ENCODE measurements around the gene ARHGAP15. TPM values are rescaled to one million over a fixed set of nuclear protein-coding genes. Genes with fewer than 3 reads are reported as not detected.

The ARHGAP15 gene
- polyA plus RNA-seq, 1 donor, result 16.4 TPM

GRCh38 chr2:143564419-143564818 is 435.2 kb downstream of the ARHGAP15 start:
- WGBS (ENCODE audit: insufficient coverage, low lambda C conversion rate), result 90% methylated on average over 1 of the region's 2 CpGs
- Histone ChIP-seq H3K27me3 (ENCODE audit: control insufficient read depth, insufficient read depth, low read length) (no peaks in the 10 kb centered on the region), H3K36me3 (ENCODE audit: control insufficient read depth, insufficient read depth, low read length) (no peaks in the 10 kb centered on the region), H3K4me1 (ENCODE audit: control insufficient read depth, insufficient read depth, low read length) (no peaks in the 10 kb centered on the region), H3K4me3 (ENCODE audit: low read length) (no peak overlapping the region), H3K27ac (ENCODE audit: low read length) (no peak overlapping the region), H3K9me3 (ENCODE audit: control insufficient read depth, low read depth, low read length) (no peaks in the 10 kb centered on the region)
- no peak for DNase-seq

DNA sequence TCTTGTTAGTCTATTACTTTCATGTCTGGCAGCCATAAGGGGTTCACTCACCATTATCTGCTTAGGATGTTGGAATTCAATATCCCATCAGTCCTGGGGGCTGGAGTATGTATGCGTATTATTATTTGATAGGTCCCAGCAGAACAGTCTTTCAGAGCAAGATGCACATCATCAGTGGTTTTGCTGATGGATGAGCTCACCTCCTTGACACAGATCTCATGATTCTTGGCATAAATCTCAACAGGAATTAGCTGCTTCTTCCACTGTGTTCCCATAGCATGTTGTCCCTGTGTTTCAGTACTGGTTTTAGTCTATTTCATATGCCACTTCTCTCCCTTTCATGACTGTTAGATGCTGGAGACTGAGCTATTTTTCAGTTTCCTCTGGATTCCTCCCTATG is 442.5 kb downstream of the ARHGAP15 start:
- no CpG with 5 or more reads among the region's 1 CpG for WGBS (ENCODE audit: insufficient coverage, low lambda C conversion rate)
- no peaks in the 10 kb centered on the region for H3K27me3 ChIP-seq (ENCODE audit: control insufficient read depth, insufficient read depth, low read length)
- no peak overlapping the region for H3K4me3 ChIP-seq (ENCODE audit: low read length)
- no peaks in the 10 kb centered on the region for H3K9me3 ChIP-seq (ENCODE audit: control insufficient read depth, low read depth, low read length)
- H3K4me1 ChIP-seq (ENCODE audit: control insufficient read depth, insufficient read depth, low read length), result no peaks in the 10 kb centered on the region
- H3K27ac ChIP-seq (ENCODE audit: low read length), result no peak overlapping the region
- DNase-seq, result no peak
- H3K36me3 ChIP-seq (ENCODE audit: control insufficient read depth, insufficient read depth, low read length), result no peaks in the 10 kb centered on the region

DNA sequence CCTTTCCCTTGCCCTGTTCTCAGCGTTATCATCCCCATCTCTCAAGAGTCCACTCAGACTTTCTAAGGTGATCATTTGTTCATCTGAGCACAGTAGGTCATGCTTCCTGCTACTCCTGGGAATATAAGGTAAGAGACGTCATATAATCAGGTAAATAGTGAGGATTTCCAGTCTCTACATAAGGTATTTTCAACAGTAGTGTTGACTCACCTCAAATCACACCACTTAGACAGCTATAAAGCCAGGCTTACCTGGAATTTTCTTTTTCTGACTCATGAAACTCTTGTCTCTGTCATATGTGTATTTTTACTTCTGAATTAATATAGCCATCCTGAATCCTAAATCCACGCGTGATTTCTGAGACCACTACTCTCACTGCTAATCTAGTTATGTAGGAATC is 443.2 kb downstream of the ARHGAP15 start:
- DNase-seq, result no peak
- Histone ChIP-seq H3K27ac (ENCODE audit: low read length) (no peak overlapping the region), H3K27me3 (ENCODE audit: control insufficient read depth, insufficient read depth, low read length) (no peaks in the 10 kb centered on the region), H3K9me3 (ENCODE audit: control insufficient read depth, low read depth, low read length) (no peaks in the 10 kb centered on the region), H3K36me3 (ENCODE audit: control insufficient read depth, insufficient read depth, low read length) (no peaks in the 10 kb centered on the region), H3K4me3 (ENCODE audit: low read length) (no peak overlapping the region), H3K4me1 (ENCODE audit: control insufficient read depth, insufficient read depth, low read length) (no peaks in the 10 kb centered on the region)
- WGBS (ENCODE audit: insufficient coverage, low lambda C conversion rate), result 88% methylated on average over 4 of the region's 4 CpGs

GRCh38 chr2:143574069-143574468 is 444.9 kb downstream of the ARHGAP15 start:
- H3K27ac ChIP-seq (ENCODE audit: low read length), result no peak overlapping the region
- WGBS (ENCODE audit: insufficient coverage, low lambda C conversion rate), result no CpG with 5 or more reads among the region's 1 CpG
- no peaks in the 10 kb centered on the region for H3K4me1 ChIP-seq (ENCODE audit: control insufficient read depth, insufficient read depth, low read length)
- H3K36me3 ChIP-seq (ENCODE audit: control insufficient read depth, insufficient read depth, low read length), result no peaks in the 10 kb centered on the region
- H3K27me3 ChIP-seq (ENCODE audit: control insufficient read depth, insufficient read depth, low read length), result no peaks in the 10 kb centered on the region
- DNase-seq, result no peak
- no peaks in the 10 kb centered on the region for H3K9me3 ChIP-seq (ENCODE audit: control insufficient read depth, low read depth, low read length)
- no peak overlapping the region for H3K4me3 ChIP-seq (ENCODE audit: low read length)

DNA sequence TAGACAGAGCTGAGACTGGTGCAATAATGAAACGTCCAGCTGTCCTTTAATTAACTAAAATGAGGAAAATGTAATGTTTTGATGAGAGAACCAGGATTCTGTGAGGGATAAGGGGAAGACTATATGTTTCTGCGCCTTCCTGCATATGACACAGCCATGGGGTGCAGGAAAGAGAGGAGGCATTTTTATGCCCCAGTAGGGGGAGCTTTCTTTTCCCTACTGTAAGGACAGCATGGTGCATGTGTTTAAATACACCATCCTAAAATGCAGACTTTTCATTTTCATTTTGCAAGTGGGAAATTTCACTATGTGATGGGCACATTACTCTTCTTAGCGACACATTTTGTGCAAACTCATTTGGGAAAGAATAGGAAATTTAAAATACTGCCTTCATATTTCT is 446.1 kb downstream of the ARHGAP15 start:
- H3K27ac ChIP-seq (ENCODE audit: low read length), result no peak overlapping the region
- H3K4me3 ChIP-seq (ENCODE audit: low read length), result no peak overlapping the region
- no peak for DNase-seq
- no peaks in the 10 kb centered on the region for H3K36me3 ChIP-seq (ENCODE audit: control insufficient read depth, insufficient read depth, low read length)
- no peaks in the 10 kb centered on the region for H3K4me1 ChIP-seq (ENCODE audit: control insufficient read depth, insufficient read depth, low read length)
- no peaks in the 10 kb centered on the region for H3K9me3 ChIP-seq (ENCODE audit: control insufficient read depth, low read depth, low read length)
- H3K27me3 ChIP-seq (ENCODE audit: control insufficient read depth, insufficient read depth, low read length), result no peaks in the 10 kb centered on the region
- WGBS (ENCODE audit: insufficient coverage, low lambda C conversion rate), result 100% methylated on average over 1 of the region's 3 CpGs

DNA sequence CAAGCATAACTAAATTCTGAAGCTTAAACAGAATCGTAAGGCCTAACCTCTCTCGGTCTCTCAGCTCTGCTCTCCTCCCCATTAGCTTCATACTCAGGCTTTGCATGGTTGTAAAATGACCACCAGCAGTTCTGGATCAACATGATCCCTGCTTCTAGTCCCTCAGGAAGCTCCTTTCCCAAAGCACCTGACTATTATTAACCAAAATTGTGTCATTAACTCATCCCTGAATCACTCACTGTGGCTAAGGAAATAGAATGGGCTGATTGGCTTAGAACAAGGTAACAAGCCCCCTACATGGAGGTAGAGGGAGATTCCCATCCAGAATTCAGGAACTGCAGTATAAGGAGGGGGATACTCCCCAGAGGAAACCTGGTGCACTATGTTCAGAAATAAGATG is 448.3 kb downstream of the ARHGAP15 start:
- no CpG with 5 or more reads among the region's 2 CpGs for WGBS (ENCODE audit: insufficient coverage, low lambda C conversion rate)
- Histone ChIP-seq H3K36me3 (ENCODE audit: control insufficient read depth, insufficient read depth, low read length) (no peaks in the 10 kb centered on the region), H3K9me3 (ENCODE audit: control insufficient read depth, low read depth, low read length) (no peaks in the 10 kb centered on the region)

DNA sequence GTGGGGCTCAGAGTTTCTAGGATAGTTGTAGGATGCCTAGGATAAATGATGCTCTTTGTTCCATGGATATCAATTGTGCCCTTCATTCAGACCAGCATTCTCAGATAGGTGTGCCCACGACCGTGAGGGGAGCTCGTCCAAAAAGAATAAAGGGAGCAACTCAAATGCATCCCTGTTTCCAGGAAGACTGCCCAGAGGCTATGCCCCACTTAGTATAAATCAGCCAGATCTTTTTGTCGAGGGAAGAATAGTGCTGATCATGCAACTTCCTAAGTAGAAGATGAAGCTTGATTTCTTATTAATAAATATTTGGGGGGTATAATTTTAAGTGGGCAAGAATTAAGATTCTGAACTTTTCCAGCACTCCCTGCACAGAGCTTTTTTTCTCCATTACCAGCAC is 450.2 kb downstream of the ARHGAP15 start:
- no peak overlapping the region for H3K4me3 ChIP-seq (ENCODE audit: low read length)
- H3K9me3 ChIP-seq (ENCODE audit: control insufficient read depth, low read depth, low read length), result no peaks in the 10 kb centered on the region
- H3K27ac ChIP-seq (ENCODE audit: low read length), result no peak overlapping the region
- H3K27me3 ChIP-seq (ENCODE audit: control insufficient read depth, insufficient read depth, low read length), result no peaks in the 10 kb centered on the region
- H3K36me3 ChIP-seq (ENCODE audit: control insufficient read depth, insufficient read depth, low read length), result no peaks in the 10 kb centered on the region
- no peaks in the 10 kb centered on the region for H3K4me1 ChIP-seq (ENCODE audit: control insufficient read depth, insufficient read depth, low read length)
- DNase-seq, result no peak
- 83% methylated on average over 1 of the region's 4 CpGs for WGBS (ENCODE audit: insufficient coverage, low lambda C conversion rate)

More for the DNA sequence above, 448.3 kb downstream of the ARHGAP15 start:
- H3K4me3 ChIP-seq (ENCODE audit: low read length), result no peak overlapping the region
- DNase-seq, result no peak
- no peaks in the 10 kb centered on the region for H3K4me1 ChIP-seq (ENCODE audit: control insufficient read depth, insufficient read depth, low read length)
- H3K27ac ChIP-seq (ENCODE audit: low read length), result no peak overlapping the region
- H3K27me3 ChIP-seq (ENCODE audit: control insufficient read depth, insufficient read depth, low read length), result no peaks in the 10 kb centered on the region

DNA sequence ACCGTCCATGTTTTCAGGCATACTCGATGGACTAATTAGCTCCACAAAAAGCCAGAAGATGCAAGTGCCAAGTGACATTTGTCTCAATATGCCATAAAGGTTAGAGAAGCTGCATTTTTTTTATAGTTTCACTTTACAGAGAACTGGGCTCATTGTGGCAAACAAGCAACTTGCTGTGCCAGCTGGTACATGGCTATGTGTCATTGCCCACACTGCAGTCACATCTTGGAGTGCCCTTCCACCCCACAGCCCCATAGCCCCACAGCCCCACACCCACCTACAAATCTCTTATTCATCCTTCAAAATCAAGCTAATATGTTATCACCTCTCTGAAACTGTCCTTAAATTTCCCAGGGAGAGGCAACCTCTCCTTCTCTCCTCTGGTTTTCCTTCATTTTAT is 451.9 kb downstream of the ARHGAP15 start:
- no peak for DNase-seq
- WGBS (ENCODE audit: insufficient coverage, low lambda C conversion rate), result no CpG with 5 or more reads among the region's 2 CpGs
- H3K4me3 ChIP-seq (ENCODE audit: low read length), result no peak overlapping the region
- H3K9me3 ChIP-seq (ENCODE audit: control insufficient read depth, low read depth, low read length), result no peaks in the 10 kb centered on the region
- H3K27me3 ChIP-seq (ENCODE audit: control insufficient read depth, insufficient read depth, low read length), result no peaks in the 10 kb centered on the region
- H3K4me1 ChIP-seq (ENCODE audit: control insufficient read depth, insufficient read depth, low read length), result no peaks in the 10 kb centered on the region
- H3K27ac ChIP-seq (ENCODE audit: low read length), result no peak overlapping the region
- H3K36me3 ChIP-seq (ENCODE audit: control insufficient read depth, insufficient read depth, low read length), result no peaks in the 10 kb centered on the region

- DNase-seq, result no peak
- H3K36me3 ChIP-seq (ENCODE audit: control insufficient read depth, insufficient read depth, low read length), result no peaks in the 10 kb centered on the region
These were observed 453.0 kb downstream of the ARHGAP15 start for GRCh38 chr2:143582046-143582747.

DNA sequence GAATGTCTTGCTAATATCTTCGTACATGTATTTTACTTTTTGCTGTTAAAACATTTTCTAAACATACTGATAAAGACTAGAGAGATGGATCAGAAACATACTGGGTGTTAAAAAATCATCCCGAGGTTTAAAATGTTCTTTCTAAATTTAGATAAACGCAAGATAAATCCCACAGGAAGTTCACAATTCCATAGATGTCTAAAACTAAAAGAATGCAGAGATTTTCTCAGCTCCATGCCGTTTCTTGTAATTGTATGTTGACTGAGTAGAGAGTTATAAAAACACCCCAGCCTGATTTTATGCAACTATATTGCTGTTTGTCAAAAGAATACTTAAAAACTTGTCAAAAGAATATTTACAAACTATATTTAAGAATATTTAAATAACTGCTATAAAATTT is 455.7 kb downstream of the ARHGAP15 start:
- Histone ChIP-seq H3K27me3 (ENCODE audit: control insufficient read depth, insufficient read depth, low read length) (no peaks in the 10 kb centered on the region), H3K9me3 (ENCODE audit: control insufficient read depth, low read depth, low read length) (no peaks in the 10 kb centered on the region), H3K36me3 (ENCODE audit: control insufficient read depth, insufficient read depth, low read length) (no peaks in the 10 kb centered on the region), H3K4me1 (ENCODE audit: control insufficient read depth, insufficient read depth, low read length) (no peaks in the 10 kb centered on the region), H3K4me3 (ENCODE audit: low read length) (no peak overlapping the region), H3K27ac (ENCODE audit: low read length) (no peak overlapping the region)
- WGBS (ENCODE audit: insufficient coverage, low lambda C conversion rate), result 100% methylated on average over 2 of the region's 4 CpGs
- no peak for DNase-seq

More at GRCh38 chr2:143582046-143582747, 453.0 kb downstream of the ARHGAP15 start:
- H3K4me3 ChIP-seq (ENCODE audit: low read length), result no peak overlapping the region
- H3K27me3 ChIP-seq (ENCODE audit: control insufficient read depth, insufficient read depth, low read length), result no peaks in the 10 kb centered on the region
- no peak overlapping the region for H3K27ac ChIP-seq (ENCODE audit: low read length)
- no peaks in the 10 kb centered on the region for H3K9me3 ChIP-seq (ENCODE audit: control insufficient read depth, low read depth, low read length)
- no CpG with 5 or more reads among the region's 5 CpGs for WGBS (ENCODE audit: insufficient coverage, low lambda C conversion rate)
- no peaks in the 10 kb centered on the region for H3K4me1 ChIP-seq (ENCODE audit: control insufficient read depth, insufficient read depth, low read length)

DNA sequence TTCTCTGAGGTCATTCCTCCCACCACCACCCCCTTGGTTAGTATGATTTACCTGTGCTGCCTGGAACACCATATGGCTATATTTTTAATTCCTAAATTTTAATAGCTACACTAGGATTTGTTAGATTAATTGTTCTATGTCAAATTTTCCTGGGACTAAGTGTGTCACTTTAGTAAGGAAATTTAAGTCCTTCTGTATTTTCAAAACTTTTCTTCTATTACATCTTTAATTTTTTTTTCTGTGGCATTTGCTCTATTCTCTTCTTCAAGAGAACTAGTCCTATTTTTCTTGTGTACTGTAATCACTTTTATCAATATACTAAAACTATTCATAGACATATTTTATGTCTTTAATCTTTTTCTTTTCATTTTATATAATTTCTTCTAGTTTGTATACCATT is 456.9 kb downstream of the ARHGAP15 start:
- Histone ChIP-seq H3K36me3 (ENCODE audit: control insufficient read depth, insufficient read depth, low read length) (no peaks in the 10 kb centered on the region), H3K9me3 (ENCODE audit: control insufficient read depth, low read depth, low read length) (no peaks in the 10 kb centered on the region), H3K27ac (ENCODE audit: low read length) (no peak overlapping the region), H3K27me3 (ENCODE audit: control insufficient read depth, insufficient read depth, low read length) (no peaks in the 10 kb centered on the region), H3K4me1 (ENCODE audit: control insufficient read depth, insufficient read depth, low read length) (no peaks in the 10 kb centered on the region), H3K4me3 (ENCODE audit: low read length) (no peak overlapping the region)
- no peak for DNase-seq

Measured in large intestine (tissue), 3 donors.